HL-60 (cell line): ENCODE data around the gene POC1A.
"Not testable (repeated sequence)": the region's sequence is repeated elsewhere in the genome, so short reads cannot be mapped to it uniquely, and the experiment has no call there.

ENCODE experiments used
- DNase-seq, 2 experiments: peaks; one replicate each; pipeline ENCODE4 v3.0.0-alpha.2; 2010 to 2020; ENCODE audit warnings: low read depth in 1 of 2, low spot score in 1 of 2
- H3K27ac ChIP-seq: fragments of 250-450 bp; sonication (Bioruptor Pico); replicated peaks from 2 replicates; pipeline ENCODE4 v1.5.1; 2020; ENCODE audit warnings: mild to moderate bottlenecking, moderate library complexity
- H3K27me3 ChIP-seq: fragments of 250-450 bp; sonication (Bioruptor Pico); 2 replicates; pipeline ENCODE4 v1.5.1; 2021; ENCODE audit warnings: mild to moderate bottlenecking, moderate library complexity; ENCODE audit not compliant: insufficient read depth, poor library complexity, severe bottlenecking
- H3K4me3 ChIP-seq: replicated peaks from 2 replicates; pipeline ENCODE4 v1.5.1; 2011; ENCODE audit warnings: mild to moderate bottlenecking, control low read depth, low read length; ENCODE audit not compliant: insufficient read depth
- GABPA ChIP-seq: IDR thresholded peaks from 2 replicates; pipeline ENCODE4 v1.6.1; 2012; ENCODE audit warnings: low read depth
- POLR2AphosphoS5 ChIP-seq: IDR thresholded peaks from 2 replicates; pipeline ENCODE4 v1.6.1; 2012; ENCODE audit warnings: low read depth
- SPI1 ChIP-seq: IDR thresholded peaks from 2 replicates; pipeline ENCODE4 v1.6.1; 2012; ENCODE audit warnings: low read depth, mild to moderate bottlenecking, borderline replicate concordance
- TF ChIP-seq, protein P1 (sequence below): IDR thresholded peaks from 2 replicates; pipeline ENCODE4 v1.6.1; 2012; ENCODE audit warnings: low read depth; ENCODE audit not compliant: insufficient replicate concordance
- TF ChIP-seq, protein P2 (sequence below): IDR thresholded peaks from one replicate; pipeline ENCODE4 v1.5.1; 2011; ENCODE audit warnings: low read length, control low read depth, inconsistent platforms; ENCODE audit not compliant: insufficient read depth

Gene POC1A

DNA sequence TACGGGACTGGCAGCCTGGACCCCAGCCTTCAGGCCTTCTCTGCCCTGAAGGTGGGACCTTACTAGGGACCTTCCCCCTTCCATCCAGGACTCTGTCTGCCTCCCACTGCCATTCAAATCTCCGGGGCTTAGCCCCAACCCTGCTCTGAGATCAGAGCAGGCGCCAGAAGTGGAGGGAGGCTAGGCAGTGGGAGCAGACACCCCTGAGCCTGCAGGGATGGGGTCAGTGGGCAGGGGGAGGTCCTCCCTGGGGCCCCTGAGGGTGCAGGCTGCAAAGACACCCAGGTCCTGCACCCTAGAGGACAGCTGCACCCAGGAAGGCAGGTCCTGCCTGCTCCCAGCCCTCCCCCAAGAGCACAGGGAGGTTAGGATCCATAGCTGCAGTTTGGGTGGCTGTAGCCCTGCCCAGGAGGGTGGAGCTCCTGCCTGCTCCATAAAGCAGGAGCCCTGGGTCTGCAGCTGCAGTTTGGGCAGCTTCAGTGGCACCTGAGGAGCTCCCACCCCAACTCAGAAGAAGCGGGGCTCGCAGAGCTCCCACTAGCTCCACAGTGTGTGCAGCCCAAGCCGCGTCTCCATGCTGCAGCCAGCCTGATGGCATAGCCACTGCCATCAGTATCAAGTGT, 8.1 kb upstream of the POC1A start:
- Histone ChIP-seq H3K4me3 (no peak overlapping the region), H3K27me3 (no peaks in the 10 kb centered on the region), H3K27ac (no peak overlapping the region)
- no peak for DNase-seq
- TF ChIP-seq SPI1, result no peak
- no peak for TF ChIP-seq POLR2AphosphoS5

DNA sequence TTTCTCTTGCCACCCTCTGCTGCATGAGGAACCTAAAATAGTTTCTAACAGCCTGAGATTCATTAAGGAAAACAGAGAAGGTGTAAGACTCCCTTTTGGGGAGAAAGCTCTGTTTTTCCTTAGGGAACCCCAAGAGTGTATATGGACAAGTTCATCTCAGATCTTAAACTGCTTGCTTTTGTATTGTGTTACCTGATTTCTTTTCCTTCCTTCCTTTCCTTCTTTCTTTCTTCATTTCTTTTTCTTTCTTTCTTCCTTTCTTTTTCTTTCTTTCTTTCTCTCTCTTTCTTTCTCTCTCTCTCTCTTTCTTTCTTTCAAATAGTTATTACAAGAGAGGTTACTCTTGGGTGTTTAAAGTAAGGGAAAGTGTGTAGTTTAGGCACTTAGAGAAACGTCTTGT, 5.3 kb upstream of the POC1A start:
- Histone ChIP-seq H3K27ac (no peak overlapping the region), H3K4me3 (no peak overlapping the region), H3K27me3 (no peaks in the 10 kb centered on the region)
- no peak for DNase-seq
- TF ChIP-seq, protein P1, sequence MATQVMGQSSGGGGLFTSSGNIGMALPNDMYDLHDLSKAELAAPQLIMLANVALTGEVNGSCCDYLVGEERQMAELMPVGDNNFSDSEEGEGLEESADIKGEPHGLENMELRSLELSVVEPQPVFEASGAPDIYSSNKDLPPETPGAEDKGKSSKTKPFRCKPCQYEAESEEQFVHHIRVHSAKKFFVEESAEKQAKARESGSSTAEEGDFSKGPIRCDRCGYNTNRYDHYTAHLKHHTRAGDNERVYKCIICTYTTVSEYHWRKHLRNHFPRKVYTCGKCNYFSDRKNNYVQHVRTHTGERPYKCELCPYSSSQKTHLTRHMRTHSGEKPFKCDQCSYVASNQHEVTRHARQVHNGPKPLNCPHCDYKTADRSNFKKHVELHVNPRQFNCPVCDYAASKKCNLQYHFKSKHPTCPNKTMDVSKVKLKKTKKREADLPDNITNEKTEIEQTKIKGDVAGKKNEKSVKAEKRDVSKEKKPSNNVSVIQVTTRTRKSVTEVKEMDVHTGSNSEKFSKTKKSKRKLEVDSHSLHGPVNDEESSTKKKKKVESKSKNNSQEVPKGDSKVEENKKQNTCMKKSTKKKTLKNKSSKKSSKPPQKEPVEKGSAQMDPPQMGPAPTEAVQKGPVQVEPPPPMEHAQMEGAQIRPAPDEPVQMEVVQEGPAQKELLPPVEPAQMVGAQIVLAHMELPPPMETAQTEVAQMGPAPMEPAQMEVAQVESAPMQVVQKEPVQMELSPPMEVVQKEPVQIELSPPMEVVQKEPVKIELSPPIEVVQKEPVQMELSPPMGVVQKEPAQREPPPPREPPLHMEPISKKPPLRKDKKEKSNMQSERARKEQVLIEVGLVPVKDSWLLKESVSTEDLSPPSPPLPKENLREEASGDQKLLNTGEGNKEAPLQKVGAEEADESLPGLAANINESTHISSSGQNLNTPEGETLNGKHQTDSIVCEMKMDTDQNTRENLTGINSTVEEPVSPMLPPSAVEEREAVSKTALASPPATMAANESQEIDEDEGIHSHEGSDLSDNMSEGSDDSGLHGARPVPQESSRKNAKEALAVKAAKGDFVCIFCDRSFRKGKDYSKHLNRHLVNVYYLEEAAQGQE, result no peak

DNA sequence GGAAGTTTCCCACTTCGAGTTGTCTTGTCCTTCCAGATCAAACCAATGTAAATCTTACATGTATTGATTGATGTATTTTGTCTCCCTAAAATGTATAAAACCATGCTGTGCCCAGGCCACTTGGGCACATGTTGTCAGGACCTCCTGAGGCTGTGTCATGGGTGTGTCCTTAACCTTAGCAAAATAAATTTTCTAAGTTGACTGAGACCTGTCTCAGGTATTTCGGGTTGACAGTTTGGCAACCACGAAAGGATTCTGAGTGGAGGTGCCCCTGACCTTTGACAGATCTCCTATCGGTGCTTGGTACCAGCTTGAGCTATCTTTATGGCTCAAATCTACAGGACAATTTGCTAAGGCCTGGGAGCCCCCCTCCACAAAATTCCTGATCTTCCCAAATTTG, 1.7 kb upstream of the POC1A start:
- no peak for DNase-seq
- TF ChIP-seq, protein P2, sequence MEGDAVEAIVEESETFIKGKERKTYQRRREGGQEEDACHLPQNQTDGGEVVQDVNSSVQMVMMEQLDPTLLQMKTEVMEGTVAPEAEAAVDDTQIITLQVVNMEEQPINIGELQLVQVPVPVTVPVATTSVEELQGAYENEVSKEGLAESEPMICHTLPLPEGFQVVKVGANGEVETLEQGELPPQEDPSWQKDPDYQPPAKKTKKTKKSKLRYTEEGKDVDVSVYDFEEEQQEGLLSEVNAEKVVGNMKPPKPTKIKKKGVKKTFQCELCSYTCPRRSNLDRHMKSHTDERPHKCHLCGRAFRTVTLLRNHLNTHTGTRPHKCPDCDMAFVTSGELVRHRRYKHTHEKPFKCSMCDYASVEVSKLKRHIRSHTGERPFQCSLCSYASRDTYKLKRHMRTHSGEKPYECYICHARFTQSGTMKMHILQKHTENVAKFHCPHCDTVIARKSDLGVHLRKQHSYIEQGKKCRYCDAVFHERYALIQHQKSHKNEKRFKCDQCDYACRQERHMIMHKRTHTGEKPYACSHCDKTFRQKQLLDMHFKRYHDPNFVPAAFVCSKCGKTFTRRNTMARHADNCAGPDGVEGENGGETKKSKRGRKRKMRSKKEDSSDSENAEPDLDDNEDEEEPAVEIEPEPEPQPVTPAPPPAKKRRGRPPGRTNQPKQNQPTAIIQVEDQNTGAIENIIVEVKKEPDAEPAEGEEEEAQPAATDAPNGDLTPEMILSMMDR, result no peak
- TF ChIP-seq GABPA (no peak), SPI1 (no peak), POLR2AphosphoS5 (no peak)
- TF ChIP-seq, protein P1, result no peak
- Histone ChIP-seq H3K27me3 (no peaks in the 10 kb centered on the region), H3K27ac (no peak overlapping the region), H3K4me3 (no peak overlapping the region)

DNA sequence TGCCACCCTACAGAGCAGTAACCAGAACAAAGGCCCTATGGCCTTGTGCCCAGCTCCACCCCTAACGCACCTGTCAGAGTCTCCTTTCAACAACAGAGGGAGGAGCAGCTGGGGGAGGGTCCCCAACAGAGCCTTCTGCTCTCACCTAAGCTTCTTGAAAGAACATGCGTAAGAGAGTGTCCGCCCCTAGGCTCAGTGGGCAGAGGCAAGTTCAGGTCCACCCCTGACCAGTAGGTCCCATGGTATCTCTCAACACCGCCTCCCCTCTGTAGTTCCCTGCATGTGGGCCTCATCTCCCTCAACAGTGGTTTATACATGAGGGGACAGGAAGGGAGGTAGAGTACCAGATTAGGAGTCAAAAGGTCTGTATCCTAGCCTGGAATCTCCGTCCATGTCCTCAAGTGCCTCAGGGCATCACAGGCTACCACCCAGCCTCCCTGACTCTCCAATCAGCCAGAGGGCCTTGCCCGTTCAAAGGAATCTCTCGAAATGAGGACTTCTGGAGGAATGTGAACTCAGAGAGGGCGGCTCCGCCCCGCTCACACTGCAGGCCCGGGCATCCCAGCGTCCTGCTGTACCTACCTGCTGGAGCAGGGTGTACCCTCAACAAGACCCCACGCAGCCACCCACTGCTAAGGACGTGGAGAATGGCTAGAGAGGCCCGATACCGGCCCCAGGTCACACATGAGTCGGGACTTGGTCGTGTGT, 680 bp downstream of the POC1A start:
- DNase-seq, result peak; percentile 29 to 42
- Histone ChIP-seq H3K4me3 (peak overlapping the region; percentile 94), H3K27me3 (no peaks in the 10 kb centered on the region), H3K27ac (peak overlapping the region; percentile 90)
- TF ChIP-seq, protein P2, result no peak
- no peak for TF ChIP-seq SPI1
- TF ChIP-seq POLR2AphosphoS5, result no peak; the same call in 1 of the 2 replicates
- TF ChIP-seq, protein P1, result no peak
- TF ChIP-seq GABPA, result no peak

DNA sequence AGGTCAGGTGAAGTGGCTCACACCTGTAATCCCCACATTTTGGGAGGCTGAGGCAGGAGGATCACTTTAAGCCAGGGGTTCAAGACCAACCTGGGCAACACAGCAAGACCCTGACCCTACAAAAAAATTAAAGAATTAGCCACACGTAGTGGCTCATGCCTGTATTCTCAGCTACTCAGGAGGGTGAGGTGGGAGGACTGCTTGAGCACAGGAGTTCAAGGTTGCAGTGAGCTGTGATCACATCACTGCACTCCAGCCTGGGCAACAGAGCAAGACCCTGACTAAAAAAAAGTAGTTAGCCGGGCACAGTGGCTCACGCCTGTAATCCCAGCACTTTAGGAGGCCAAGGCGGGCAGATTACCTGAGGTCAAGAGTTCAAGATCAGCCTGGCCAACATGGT, 2.2 kb downstream of the POC1A start:
- H3K27me3 ChIP-seq, H3K4me3 ChIP-seq, DNase-seq, H3K27ac ChIP-seq: not testable (repeated sequence)
